GM21390 (cell line): Measurements from ENCODE around the gene SYP.
"Not testable (repeated sequence)": the region's sequence is repeated elsewhere in the genome, so short reads cannot be mapped to it uniquely, and the experiment has no call there.

Experiments used
- ATAC-seq: cut with Tn5 transposase; IDR thresholded peaks from one replicate; pipeline ENCODE4 v1.9.1; 2021; ENCODE audit not compliant: unreplicated experiment

Gene SYP

DNA sequence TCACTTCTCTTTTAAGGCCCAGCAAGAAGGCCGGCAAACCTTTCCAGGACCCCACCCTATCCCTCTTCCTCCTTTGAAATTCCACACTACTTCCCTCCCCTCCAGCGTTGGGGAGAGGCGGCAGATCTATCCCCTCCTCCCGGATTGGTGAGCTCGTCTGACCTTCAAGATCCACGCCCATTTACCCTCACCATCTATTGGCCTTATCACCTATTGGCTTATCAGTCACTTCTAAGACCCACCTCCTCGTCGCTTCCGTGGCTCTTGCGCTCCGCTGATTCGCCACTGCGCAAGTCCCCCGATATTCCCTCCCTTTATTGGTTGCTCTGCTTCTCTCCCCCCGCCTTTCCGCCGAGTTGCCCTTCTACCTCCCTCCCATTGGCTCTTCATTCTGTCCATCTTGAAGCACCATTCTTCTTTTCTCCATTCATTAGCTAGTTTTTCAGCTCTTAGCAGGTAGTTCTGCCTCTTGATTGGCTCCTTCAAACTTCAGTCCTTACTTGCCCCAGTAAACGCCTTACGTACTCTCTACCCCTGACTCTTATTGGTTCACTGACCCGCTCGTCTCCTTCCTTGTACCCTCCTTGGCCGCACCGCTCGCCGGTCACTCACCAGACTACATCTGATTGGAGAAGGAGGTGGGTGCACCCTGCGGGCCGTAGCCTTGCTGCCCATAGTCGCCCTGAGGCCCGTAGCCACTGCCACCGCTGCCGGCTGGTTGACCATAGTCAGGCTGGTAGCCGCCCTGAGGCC, 9.0 kb downstream of the SYP start:
- ATAC-seq, result peak; percentile 86

DNA sequence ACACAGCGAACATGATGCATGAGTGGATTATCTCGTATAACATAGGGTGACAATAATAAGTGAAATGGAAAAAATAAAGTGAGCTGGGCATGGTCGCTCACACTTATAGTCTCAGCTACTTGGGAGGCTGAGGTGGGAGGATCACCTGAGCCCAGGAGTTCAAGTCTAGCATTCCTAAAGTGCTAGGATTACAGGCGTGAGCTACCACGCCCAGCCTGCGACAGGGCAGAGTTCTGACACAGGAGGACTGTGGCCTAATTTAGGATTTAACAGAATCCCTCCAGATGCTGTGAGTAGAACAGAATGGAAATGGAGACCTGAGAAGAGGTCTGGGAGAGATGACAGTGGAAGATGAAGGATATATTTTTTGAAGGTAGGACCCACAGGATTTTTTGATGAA, 10.4 kb downstream of the SYP start:
- ATAC-seq, result no peak

DNA sequence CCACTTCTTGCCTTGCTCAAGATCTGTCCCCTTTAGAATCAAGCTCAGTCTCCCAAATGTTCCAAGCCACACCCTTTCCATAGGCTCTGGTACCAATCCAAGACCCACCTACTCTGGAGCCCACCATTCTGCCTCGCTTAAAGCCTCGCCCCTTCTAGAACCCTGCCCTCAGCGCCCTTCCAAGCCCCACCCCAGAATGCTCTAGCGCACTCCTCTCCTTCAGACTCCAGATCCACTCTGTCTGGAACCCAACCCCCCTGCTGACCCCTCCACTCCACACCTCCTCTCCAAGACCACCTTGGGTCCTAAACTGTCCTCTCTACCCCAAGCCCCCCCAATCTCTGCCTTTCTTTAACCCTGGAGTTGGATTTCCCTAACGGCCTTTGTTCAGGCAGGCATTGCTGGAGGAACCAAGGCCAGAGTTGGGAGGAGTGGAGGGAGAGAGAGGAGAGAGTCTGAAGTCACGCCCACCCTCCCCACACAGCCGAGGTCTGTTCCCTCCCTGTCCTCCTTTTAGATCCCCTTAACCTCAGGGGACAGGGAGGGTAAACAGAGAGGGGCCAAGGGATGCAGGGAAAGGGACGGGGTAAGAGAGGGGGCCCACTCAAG, 11.4 kb downstream of the SYP start:
- ATAC-seq, result no peak

DNA sequence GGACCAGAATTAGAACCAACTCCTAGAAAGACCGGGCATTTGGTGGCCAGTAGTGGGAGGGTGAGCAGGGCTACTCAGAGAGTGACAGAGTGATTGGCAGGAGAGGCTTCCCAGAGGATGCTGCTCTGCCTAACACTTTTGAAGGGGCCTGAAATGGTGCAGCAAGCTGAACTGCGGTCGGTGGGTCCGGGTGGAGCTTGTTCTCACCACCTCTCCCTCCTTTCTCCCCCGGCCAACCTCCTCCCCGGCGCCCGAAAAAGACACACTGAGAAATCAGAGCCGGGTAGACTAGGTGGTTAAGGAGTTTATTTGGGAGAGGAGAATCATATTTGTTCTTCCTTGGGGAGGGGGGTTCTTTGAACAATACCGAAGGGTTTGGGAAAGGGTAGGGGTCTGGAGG, 12.5 kb downstream of the SYP start:
- ATAC-seq, result no peak

DNA sequence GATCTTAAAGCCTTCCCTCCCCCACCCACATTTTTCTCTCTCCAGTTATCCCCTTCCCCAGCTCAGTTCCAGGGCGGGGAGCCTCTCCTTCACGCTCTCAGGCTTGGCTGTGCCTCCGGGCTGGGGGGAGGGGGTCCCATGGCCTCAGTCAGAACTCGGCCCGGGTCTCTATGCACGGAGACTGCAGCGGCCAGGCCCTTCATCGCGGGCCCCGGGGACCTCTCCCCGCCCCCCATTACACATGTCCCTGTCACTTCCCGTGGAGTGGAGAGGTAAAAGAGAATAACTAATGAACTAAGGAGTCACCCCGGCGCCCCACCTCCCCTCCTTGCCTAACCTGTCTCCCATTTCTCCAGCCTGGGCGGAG, 13.0 kb downstream of the SYP start:
- ATAC-seq, result no peak

DNA sequence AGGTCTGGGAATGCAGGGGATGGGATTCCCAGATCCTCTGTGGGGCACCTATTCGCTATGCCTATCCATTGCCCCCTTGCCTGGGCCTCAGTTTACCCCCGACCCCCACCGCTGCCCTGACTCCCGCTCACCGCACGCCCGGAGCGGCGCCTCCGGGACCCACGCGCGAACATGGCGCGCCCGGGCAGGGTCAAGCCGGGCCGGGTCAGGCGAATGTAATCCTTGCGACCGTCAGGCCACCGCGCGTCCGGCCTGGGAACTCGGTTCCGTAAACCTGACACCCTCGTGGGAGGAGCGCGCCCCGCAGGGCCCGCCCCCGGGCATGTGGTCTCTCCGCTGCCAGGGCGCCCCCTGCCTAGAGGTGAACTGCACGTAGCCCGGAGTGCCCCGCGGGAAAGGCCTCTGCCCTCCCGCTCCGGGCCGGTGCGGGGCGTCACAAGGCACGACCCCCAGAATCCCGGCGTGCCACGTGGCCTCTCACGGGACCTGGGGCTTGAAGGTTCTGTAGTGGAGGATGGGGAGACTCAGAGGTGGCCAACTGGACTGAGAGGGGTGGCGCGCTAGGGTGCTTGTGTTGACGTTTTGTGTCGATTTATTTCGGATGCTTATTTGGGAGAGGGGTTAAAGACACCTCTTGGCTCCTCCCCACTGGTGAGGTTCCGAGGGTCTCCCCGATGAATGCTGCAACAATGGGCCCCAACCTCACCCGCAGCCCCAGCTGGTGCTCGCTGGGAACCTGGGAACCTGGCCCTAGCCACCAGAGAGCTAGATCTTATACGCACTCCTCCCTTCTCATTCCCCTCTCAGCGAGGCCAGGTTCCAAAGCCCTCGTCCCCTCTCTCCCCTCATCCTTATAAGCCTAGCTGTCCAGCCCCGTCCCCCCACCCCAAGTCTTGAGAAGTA, 13.6 kb downstream of the SYP start, which contains the start of gene PRICKLE3:
PRICKLE3 (minus strand) TSS at position 249 of the 903 bp plus-strand sequence; CDS start at position 173, 76 bp downstream.
- peak; percentile 28 for ATAC-seq

DNA sequence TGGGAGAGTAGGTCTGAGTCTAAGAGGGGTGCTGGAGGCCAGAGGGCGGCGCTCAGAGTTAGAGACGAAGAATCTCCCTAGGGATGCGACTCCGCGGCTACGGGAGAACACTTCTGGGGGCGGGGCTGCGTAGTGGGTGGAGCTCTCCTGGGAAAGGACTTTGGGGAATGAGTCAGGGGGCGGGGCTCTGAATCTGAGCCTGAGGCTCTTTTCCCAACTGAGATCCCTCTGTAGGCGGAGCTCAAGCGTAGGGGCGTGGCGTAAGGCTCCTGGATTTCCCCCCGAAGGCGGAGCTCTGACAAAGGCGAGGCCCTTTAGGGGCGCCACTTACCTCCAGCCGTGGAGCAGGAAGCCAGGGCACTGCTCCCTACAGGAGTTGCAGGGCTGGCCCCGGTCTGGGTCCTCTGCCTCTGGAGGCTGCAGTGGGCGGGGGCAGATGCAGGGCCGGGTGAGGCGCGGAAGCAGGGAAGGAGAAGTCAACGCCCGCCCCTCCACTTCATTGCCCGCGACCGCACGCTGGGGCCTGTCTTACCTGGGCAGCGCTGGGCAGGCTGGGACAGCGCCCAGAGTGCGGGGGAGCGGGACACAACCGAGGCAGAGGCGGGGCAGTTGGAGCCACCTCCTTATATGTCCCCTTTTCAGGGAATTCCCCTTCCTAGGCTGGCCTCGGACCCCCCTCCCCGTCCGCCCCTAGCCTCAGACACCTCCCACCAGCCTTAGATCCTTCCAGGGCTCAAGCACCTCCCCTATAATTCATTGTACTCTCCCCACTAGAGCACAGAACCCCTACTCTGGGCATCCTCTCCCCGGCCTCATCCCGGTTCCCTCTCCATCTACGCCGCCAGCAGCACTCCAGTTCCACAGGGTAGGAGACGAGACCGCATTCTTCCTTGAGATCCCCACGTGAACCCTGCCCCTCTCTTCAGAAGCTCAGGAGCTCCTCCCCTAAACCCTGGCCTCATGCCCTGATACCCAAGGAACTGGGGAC, 15.4 kb downstream of the SYP start:
- peak; percentile 42 for ATAC-seq

DNA sequence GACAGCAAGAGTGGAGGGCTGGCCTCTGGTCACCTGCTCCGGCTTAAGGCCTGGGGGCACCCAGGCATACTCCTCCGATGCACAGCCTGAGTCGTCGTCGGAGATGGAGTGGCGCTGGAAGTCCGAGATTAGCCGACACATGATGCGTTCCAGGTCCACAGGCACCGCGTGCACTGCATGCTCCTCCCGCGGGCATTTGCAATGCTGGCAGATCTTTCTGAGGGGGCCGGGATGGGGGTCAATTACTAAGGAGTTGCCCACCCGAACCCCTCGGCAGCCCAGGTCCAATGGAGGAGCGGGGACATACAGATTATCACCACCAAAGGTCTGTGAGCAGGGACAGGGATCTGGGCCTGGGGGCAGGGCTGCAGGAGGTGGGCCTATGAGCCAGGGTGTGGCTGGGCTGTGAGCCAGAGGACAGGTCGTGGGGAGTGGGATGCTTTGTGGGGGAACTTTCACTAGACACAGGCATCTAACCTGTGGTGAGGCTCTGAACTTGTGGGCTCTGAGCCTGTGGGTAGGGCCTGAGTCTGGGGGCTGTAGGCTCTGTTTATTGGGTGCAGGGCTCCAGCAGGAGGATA, 16.2 kb downstream of the SYP start:
- no peak for ATAC-seq

DNA sequence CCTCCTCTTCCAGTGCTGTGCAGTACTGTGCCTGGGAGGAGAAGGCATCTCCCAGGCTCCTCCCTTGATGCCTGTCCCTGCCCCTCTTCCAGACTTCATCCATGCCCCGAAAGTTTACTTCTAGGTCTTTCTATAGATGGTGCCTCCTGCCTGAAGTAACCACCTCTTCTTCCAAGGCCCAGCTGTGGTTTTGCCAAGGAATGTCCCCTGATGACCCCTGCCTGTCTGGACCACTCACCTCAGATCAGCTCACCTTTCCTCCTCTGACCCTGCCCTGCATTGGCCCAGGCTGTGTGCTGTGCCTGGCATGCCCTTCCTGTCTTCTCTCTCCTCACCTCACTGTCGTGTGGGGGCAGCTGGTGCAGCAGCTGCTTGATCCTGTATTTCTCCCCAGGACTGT, 20.6 kb downstream of the SYP start:
- ATAC-seq, result no peak

DNA sequence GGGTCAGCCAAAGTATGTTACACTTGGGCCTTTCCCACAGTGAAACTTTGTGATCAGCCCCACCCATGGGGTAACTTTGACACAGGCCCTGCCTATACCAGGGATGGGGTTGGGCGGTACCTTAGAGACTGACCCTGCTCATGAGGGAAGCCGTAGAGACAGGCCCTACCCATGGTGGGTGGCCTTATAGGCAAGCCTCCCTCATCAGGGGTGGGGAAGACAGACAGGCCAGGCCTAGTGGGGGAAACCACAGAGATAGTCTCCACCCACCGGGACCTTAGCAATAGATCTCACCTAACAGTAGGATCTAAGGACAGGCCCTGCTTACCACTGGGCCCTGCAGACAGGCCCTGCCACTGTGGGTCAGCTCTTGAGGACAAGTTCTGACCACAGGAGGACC, 21.5 kb downstream of the SYP start:
- ATAC-seq, result no peak

DNA sequence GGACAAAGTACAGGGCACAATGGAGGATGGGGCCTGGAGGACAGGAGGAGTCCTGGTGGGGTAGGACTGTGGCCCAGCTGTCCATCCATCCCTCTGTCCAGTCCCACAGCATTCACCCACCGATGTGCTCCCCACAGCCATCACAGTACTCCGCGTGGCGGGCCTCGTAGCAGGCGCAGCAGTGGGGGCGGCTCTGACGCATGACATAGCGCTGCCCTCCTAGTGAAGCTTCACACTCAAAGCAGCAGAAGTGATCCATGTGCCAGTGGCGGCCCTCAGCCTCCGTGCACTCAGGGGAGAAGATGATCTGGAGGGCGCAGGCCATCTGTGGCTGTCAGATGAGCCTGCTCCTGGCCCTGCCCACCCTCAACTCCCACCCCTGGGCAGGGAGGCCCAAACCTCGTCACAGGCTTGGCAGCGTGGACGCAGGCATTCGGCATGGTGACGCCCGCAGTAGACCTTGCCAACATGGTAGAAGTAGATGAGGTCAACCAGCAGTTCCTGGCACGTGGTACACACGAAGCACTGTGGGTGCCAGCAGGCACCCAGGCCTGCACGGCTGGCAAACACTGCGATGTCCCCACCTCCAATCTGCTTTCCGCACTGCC, 22.0 kb downstream of the SYP start:
- ATAC-seq, result no peak

DNA sequence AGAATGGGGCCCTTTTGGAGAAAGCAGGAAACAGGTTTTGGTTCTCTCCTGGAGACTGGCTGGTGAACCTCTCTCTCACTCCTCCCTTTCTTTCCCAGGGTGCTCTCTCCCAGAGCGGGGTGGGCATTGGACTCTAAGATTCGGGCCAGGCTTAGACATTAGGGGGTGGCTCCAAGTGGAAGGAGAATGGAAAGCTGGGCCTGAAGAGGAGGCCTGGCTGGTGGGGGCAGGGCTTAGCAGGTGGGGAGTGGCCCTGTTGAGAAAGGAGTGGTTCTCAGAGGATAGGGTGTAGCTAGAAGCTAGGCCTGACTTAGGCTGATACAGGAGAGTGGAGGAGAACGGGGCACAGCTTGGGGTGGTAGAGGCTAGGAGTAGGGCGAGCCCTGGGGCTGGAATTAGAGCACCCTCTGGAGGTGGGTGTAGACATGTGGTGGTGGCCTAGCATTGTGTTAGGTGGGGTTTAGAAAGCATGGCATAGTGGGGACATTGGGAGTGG, 22.6 kb downstream of the SYP start:
- no peak for ATAC-seq

DNA sequence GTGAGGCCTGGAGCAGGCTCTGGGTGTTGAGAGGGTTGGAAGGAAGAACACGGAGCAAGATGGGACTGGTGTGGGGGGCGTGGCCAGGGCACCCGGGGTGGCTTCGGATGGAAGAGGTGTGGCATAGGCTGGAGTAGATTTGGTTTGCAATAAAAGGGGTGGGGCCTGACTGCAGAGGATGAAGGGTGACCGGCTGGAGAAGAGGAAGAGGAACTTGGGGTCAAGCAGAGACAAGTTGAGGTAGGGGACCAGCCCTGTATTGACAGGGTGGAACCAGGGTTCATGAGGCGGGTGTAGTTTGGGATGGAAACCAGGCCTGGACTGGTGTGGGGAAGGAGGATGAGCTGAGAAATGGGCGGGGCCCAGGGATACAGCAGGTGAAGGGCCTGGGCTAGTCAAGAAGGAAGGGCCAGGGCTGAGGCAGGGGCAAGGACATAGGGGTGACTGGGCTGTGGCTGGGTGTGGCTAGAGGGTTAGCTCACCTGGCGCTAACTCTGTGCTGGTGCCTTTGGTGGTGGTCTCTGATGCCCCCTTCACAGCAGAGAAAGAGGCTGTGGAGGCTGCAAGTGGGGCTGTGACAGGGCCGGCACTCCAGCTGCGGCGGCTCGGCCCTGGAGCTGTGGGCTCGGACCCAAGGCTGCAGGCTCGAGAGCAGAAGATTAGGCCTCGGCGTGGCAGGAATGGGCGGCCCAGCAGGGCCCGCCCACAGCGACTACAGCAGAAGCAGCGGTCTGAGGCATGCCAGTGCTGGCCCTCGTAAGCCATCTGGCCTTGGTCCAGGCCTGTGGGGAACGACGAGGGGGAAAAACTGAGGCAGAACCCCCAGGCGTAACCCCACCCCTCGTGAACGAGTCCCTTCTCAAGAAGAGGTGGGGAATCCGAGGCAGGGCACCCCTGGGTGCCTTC, 23.3 kb downstream of the SYP start:
- ATAC-seq, result no peak

DNA sequence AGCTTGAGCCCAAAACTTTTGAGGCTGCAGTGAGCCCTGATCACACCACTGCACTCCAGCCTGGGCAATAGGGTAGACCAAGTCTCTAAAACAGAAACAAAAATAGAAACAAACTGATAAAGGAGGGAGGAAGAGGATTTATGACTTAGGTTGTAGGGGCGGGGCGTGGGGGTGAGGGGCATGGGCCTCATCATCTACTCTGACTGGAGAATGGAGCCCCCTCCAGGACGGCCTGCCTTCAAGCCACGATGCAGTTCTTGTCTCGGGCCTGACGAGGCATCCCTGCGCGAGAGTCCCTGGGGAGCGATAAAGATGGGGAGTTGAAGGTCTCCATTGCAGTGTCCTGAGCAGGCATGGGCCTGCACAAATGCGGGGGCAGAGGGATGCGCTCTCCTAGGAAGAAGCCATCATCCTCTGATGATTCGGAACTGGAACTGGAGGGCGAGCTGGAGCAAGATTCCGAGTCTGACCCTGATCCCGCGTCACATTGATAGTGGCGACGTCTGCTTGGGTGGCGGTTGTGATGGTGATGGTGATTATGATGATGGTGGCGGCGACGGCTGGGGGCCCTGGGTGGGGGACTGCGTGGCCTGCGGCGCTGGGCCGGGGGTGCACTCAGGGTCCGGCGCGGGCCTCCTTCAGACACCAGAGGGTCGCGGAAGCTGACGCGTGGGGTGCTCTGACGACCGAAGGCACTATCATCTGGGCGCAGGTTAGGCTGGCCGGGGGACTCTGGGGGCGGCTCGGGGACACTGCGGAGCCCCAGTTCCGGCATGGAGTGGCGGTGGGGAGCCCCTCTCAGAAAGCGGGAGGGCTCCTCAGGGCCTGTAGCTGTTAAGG, 24.3 kb downstream of the SYP start:
- ATAC-seq, result no peak

DNA sequence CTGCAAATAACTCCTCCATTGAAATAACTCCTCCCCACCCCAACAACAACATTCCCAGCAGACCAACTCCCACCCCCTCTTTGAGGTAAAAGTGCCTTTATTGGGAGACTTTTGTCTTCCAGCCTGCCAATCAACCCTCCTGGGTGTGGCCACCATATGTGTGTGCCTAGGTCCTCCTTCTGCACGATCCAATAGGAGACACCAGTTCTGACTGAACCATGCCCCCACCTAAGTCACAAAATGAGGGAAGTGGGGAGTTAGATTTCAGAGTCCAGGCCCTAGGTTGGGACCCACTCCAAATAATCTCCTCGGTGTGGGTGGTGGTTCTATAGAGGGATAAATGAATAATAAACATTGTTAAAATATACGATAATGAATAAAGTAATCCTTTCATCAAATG, 25.3 kb downstream of the SYP start:
- ATAC-seq, result no peak

DNA sequence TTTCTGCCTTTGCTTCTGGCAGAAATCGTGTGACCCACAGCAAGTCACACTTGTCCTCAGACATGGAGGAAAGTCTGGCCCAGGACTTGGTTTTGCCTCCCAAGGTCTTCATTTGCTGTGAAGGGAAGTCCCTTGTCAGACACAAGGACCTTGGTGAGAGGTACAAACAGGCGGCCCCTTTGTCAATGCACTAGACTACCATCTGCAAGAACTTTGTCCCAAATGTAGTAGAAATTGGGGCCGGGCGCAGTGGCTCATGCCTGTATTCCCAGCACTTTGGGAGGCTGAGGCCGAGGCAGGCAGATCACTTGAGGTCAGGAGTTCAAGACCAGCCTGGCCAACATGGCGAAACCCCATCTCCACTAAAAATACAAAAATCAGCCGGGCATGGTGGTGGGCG, 26.4 kb downstream of the SYP start:
- ATAC-seq, result not testable (repeated sequence)

DNA sequence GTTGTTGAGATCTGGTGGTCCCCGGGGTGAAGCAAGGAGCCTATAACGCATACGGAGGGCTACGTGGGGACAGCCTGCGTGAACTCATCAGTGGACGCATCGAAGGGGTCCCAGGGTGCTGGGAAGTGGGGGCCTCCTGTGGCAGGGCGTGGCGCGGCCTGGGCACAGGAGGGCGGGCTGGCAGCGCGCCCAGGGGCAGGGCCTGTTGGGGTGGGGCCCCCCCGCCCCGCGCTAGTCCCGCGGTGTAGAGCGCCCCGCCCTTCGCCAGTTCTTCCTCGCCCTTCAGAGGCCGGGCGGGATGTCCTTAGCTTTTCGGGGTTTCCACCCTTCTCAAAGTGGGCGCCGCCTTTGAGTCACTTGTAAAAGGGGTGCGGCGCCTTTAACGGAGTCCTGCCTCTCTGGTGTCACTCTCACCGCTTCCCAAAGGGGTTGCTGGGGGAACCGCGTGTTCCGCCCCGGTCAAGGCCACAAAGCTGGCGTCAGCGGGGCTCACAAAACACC, 27.7 kb downstream of the SYP start:
- ATAC-seq, result peak; percentile 72
